BE2C (cell line): ENCODE results near the gene NEGR1.

Experiments used
- DNase-seq: peaks from one replicate; pipeline ENCODE4 v3.0.0-alpha.2; 2020
- H3K27me3 ChIP-seq: fragments of 250-450 bp; sonication (Bioruptor Pico); 2 replicates; pipeline ENCODE4 v1.5.1; 2020; ENCODE audit warnings: mild to moderate bottlenecking
- H3K36me3 ChIP-seq: fragments of 250-450 bp; sonication (Bioruptor Pico); 2 replicates; pipeline ENCODE4 v1.5.1; 2020; ENCODE audit warnings: mild to moderate bottlenecking
- H3K4me1 ChIP-seq: fragments of 250-450 bp; sonication (Bioruptor Pico); 2 replicates; pipeline ENCODE4 v1.5.1; 2020
- H3K4me3 ChIP-seq: 2 replicates; pipeline ENCODE4 v1.5.1; 2011; ENCODE audit warnings: low read depth, low read length
- H3K9me3 ChIP-seq: fragments of 250-450 bp; sonication (Bioruptor Pico); 2 replicates; pipeline ENCODE4 v1.5.1; 2020
- TF ChIP-seq, protein P1 (sequence below): IDR thresholded peaks from 2 replicates; pipeline ENCODE4 v1.5.1; 2012; ENCODE audit warnings: mild to moderate bottlenecking, low read depth, low read length

Gene NEGR1

DNA sequence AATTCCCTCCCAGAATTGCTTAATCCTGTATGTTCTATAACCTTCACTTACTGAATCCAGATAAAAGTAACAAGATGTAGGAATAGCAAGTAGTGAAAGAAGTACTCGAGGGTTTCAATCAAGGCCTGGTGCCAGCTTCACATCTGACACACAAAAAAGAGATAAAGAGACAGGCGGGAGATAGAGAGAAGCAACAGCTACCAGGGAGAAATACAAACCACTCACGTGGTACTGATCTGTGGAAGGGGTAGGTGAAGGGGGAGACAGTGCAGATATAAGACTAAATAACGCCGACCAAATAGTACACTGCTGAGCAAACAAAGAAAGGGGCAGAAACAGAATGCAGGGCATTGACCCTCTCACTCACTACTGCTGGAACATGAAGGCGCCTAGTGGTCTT is 295.2 kb downstream of the NEGR1 start:
- Histone ChIP-seq H3K4me3 (no peak overlapping the region), H3K4me1 (no peaks in the 10 kb centered on the region), H3K36me3 (no peaks in the 10 kb centered on the region), H3K27me3 (no peaks in the 10 kb centered on the region), H3K9me3 (no peaks in the 10 kb centered on the region)
- no peak for DNase-seq
- TF ChIP-seq, protein P1, sequence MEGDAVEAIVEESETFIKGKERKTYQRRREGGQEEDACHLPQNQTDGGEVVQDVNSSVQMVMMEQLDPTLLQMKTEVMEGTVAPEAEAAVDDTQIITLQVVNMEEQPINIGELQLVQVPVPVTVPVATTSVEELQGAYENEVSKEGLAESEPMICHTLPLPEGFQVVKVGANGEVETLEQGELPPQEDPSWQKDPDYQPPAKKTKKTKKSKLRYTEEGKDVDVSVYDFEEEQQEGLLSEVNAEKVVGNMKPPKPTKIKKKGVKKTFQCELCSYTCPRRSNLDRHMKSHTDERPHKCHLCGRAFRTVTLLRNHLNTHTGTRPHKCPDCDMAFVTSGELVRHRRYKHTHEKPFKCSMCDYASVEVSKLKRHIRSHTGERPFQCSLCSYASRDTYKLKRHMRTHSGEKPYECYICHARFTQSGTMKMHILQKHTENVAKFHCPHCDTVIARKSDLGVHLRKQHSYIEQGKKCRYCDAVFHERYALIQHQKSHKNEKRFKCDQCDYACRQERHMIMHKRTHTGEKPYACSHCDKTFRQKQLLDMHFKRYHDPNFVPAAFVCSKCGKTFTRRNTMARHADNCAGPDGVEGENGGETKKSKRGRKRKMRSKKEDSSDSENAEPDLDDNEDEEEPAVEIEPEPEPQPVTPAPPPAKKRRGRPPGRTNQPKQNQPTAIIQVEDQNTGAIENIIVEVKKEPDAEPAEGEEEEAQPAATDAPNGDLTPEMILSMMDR: no peak

DNA sequence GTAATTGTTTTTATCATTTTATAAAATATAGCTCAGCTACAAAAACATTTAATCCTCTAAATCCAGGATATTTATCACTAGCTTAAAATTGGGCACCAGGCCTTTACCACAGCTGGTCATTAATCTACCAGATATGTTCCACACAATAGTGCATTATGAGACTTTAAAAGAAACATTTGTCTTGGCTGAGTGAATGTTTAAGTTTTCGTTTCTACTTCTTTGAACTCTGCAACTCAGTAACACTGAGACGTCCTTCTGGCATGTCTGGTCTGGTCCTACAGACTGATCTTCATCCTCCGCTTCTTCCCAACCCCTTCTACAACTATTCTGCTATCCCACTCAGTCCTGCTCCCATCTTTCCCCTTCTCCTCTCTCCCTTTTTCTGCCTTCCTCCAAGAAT is 296.2 kb downstream of the NEGR1 start:
- no peaks in the 10 kb centered on the region for H3K27me3 ChIP-seq
- H3K4me1 ChIP-seq: no peaks in the 10 kb centered on the region
- H3K4me3 ChIP-seq: no peak overlapping the region
- no peak for DNase-seq
- no peaks in the 10 kb centered on the region for H3K9me3 ChIP-seq
- TF ChIP-seq, protein P1: no peak
- no peaks in the 10 kb centered on the region for H3K36me3 ChIP-seq

DNA sequence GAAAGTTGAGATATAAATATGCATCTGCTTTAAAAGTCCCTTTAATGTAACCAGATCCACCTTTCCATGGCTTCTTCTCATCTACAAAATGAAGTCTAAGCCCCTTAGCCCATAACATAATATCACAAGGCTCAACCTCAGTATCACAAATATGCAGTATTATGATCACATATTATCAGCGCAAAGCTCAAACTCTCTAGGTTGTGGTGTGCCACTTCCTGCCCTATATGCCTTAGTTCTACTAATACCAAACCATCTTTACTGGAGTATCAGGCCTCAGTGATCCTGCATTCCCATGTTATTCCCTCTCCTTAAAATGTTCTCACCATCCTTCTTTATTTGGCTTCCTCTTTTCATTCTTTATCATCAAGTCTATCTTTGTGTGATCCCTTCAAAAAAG is 301.8 kb downstream of the NEGR1 start:
- Histone ChIP-seq H3K4me3 (no peak overlapping the region), H3K36me3 (no peaks in the 10 kb centered on the region), H3K27me3 (no peaks in the 10 kb centered on the region), H3K4me1 (no peaks in the 10 kb centered on the region), H3K9me3 (no peaks in the 10 kb centered on the region)
- TF ChIP-seq, protein P1: no peak
- DNase-seq: no peak

DNA sequence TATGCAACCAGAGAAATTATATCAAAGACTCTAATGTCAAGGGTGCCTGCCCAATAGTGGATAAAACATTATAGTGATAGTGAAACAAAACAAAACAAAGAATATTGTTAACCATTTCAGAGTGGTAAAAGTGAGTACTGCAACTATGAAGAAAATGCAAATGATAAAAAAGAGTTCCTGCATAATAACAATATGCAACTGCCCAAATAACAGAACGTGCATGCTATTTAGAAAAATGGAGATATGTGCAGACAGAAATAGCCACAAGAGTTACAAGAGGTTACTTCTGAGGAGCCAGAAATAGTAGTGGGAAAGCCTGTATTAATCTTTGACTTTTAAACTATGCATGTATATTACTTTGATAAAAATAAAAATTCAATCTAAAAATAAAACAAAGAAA is 302.5 kb downstream of the NEGR1 start:
- Histone ChIP-seq H3K27me3 (no peaks in the 10 kb centered on the region), H3K9me3 (no peaks in the 10 kb centered on the region), H3K36me3 (no peaks in the 10 kb centered on the region), H3K4me1 (no peaks in the 10 kb centered on the region), H3K4me3 (no peak overlapping the region)
- DNase-seq: no peak
- TF ChIP-seq, protein P1: no peak

DNA sequence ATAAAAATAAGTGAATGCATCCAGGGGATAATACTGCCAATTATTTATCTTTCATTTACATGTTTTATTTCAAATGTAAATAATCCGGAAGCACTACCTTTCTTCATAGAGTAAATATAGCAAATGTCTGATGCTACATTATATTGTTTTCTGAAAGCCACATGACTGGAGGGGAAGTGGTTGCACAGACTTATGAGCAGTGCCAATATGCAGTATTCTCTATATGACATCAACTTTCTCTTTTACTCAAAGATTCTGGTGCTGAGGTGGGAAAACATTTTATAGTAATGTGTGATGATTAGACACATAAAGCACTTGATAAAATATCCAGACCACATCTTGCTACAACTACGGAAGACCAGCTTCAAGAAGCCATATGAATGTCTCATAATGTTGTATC is 314.7 kb downstream of the NEGR1 start:
- Histone ChIP-seq H3K4me3 (no peak overlapping the region), H3K4me1 (no peaks in the 10 kb centered on the region), H3K9me3 (no peaks in the 10 kb centered on the region), H3K27me3 (no peaks in the 10 kb centered on the region), H3K36me3 (no peaks in the 10 kb centered on the region)
- TF ChIP-seq, protein P1: no peak
- no peak for DNase-seq

DNA sequence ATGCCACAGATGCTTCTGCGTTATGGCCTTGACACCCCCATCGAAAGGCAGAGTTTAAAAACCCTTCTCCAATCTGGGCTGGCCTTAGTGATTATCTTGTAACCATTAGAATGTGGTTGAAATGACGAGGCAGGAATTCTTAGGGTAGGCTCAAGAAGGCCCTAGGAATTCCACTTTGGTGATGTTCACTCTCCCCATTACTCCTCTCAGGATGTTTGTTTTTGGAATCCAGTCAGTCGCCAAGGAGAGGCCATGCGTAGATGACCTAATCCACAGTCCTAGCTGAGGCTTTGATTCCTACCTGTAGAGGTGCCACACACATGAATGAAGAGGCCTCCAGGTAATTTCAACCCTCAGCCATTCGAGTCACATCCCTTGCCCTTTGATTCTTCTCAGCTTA is 318.2 kb downstream of the NEGR1 start:
- no peaks in the 10 kb centered on the region for H3K27me3 ChIP-seq
- no peak overlapping the region for H3K4me3 ChIP-seq
- TF ChIP-seq, protein P1: no peak
- H3K36me3 ChIP-seq: no peaks in the 10 kb centered on the region
- H3K4me1 ChIP-seq: no peaks in the 10 kb centered on the region
- H3K9me3 ChIP-seq: no peaks in the 10 kb centered on the region
- DNase-seq: no peak
